CD4-positive, alpha-beta T cell (primary cell): ENCODE results near the gene PDE9A. TPM values are rescaled to one million over a fixed set of nuclear protein-coding genes. Genes with fewer than 3 reads are reported as not detected.

ENCODE experiments used
- ATAC-seq: fragments of 200-7000 bp; cut with Tn5 transposase; one replicate; pipeline ENCODE4 v1.10.0; 2022; ENCODE audit warnings: mild to moderate bottlenecking; ENCODE audit not compliant: poor library complexity
- CTCF ChIA-PET: fragments of 350-600 bp; sonication (Branson Sonifier 250); formaldehyde crosslinking; loops from one replicate; lab custom pipeline; 2021; ENCODE audit warnings: antibody characterized with exemption, inconsistent platforms; lab: Charles Lee
- POLR2A ChIA-PET: fragments of 350-600 bp; sonication (Branson Sonifier 250); formaldehyde crosslinking; loops from one replicate; lab custom pipeline; 2021; ENCODE audit warnings: antibody characterized with exemption, inconsistent platforms; lab: Charles Lee
- DNase-seq, 14 experiments: peaks; one replicate each; pipeline ENCODE4 v3.0.0-alpha.2; 2013 to 2020; ENCODE audit warnings: mixed read lengths in 2 of 14
- H3K27ac ChIP-seq, 2 donors: one replicate each; pipeline versions ENCODE4 v1.5.1 to v1.7.0; 2013; ENCODE audit warnings: low read length in 2 of 2, low read depth in 1 of 2, mild to moderate bottlenecking in 1 of 2
- H3K27me3 ChIP-seq, 2 experiments: 1 replicate in 1 of 2; 2 replicates in 1 of 2; pipeline versions ENCODE4 v1.6.1 to v1.7.0; 2013; ENCODE audit warnings: low read length in 2 of 2, control low read depth in 1 of 2, mild to moderate bottlenecking in 1 of 2, moderate library complexity in 1 of 2; ENCODE audit not compliant: insufficient read depth in 2 of 2, control insufficient read depth in 1 of 2
- H3K36me3 ChIP-seq: one replicate; pipeline ENCODE4 v1.6.1; 2013; ENCODE audit warnings: low read length, control low read depth; ENCODE audit not compliant: insufficient read depth
- H3K4me1 ChIP-seq: one replicate; pipeline ENCODE4 v1.6.1; 2013; ENCODE audit warnings: low read length, control low read depth; ENCODE audit not compliant: insufficient read depth
- H3K4me3 ChIP-seq: one replicate; pipeline ENCODE4 v1.5.1; 2013; ENCODE audit warnings: mild to moderate bottlenecking, low read length, moderate library complexity
- H3K9me3 ChIP-seq, 2 experiments: 1 replicate in 1 of 2; 2 replicates in 1 of 2; pipeline versions ENCODE4 v1.6.1 to v1.7.0; 2013; ENCODE audit warnings: low read length in 2 of 2, mild to moderate bottlenecking in 2 of 2, control low read depth in 1 of 2, moderate library complexity in 1 of 2; ENCODE audit not compliant: control insufficient read depth in 1 of 2, insufficient read depth in 1 of 2
- H3K27ac Mint-ChIP-seq: one replicate; pipeline ENCODE4 v1.8.0; 2020; ENCODE audit warnings: mixed read lengths
- H3K27me3 Mint-ChIP-seq: one replicate; pipeline ENCODE4 v1.8.0; 2021; ENCODE audit warnings: mixed read lengths
- H3K36me3 Mint-ChIP-seq: one replicate; pipeline ENCODE4 v1.8.0; 2021; ENCODE audit warnings: low read depth, mixed read lengths
- H3K4me1 Mint-ChIP-seq: one replicate; pipeline ENCODE4 v1.8.0; 2021; ENCODE audit warnings: low read depth, mixed read lengths
- H3K4me3 Mint-ChIP-seq: one replicate; pipeline ENCODE4 v1.8.0; 2020; ENCODE audit warnings: mild to moderate bottlenecking, mixed read lengths
- H3K9me3 Mint-ChIP-seq: one replicate; pipeline ENCODE4 v1.8.0; 2020; ENCODE audit warnings: mixed read lengths
- intact Hi-C, 2 experiments: fragments of 100-400 bp; cut with DNase I in 1 of 2; cut with micrococcal nuclease in 1 of 2; formaldehyde crosslinking; loops; one replicate each; pipeline versions ENCODE4 v1.15.1 to v1.9.0; 2023 to 2025; cut with DNase I, micrococcal nuclease
- total RNA-seq, 174 experiments: library from RNA in 2 of 174; stranded (reverse) in 2 of 174; gene quantifications; one replicate each; pipeline ENCODE4 v1.2.3 and lab custom pipeline; 2021 to 2026
- TF ChIP-seq, protein P1 (sequence below): fragments of 200-600 bp; IDR thresholded peaks from one replicate; pipeline ENCODE4 v1.8.0; 2022; ENCODE audit warnings: antibody characterized with exemption, mild to moderate bottlenecking

Gene PDE9A
- total RNA-seq, 2 experiments from 2014 or later, result 12.6 to 13.2 TPM

DNA sequence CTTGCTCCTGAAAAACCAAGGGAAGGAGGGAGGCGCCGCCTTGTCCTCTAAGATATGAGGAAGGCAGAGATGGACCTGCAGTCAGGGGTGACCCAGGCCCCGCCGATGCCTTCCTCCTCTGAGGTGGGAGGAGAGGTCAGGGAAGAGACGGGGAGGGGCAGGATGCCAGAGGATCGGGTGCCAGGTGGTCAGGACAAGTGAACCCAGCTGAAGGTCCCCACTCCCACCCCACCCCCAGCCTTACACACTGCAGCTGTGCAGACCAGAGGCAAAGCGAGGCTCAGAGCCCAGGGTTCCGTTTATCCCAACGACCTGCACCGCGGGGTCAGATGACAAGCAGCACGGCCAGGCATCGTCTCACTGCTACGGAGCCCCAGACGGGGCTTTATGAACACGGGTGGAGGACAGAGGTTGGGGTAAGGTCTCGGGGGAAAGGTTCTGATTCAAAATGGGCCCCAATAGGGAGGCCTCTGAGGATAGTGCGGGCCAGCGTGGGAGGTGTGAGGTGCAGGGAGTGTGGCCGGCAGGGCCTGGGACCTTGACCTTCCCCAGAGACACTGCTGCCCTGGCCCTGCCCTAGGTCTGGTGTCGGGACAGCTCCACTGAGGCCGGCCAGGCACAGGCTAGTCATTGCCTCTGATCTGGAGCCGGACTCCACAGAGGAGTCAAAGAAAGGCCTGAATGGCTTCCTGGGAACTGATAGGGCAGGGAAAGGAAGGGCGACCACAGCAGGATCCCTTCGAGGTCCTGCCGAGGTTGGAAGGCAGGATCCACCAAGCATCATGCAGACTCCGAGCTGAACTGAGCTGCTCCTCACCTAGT, 113.5 kb downstream of the PDE9A start:
- no peaks in the 10 kb centered on the region for H3K9me3 ChIP-seq
- ChIA-PET CTCF (no interaction called here), POLR2A (no interaction called here)
- TF ChIP-seq, protein P1, sequence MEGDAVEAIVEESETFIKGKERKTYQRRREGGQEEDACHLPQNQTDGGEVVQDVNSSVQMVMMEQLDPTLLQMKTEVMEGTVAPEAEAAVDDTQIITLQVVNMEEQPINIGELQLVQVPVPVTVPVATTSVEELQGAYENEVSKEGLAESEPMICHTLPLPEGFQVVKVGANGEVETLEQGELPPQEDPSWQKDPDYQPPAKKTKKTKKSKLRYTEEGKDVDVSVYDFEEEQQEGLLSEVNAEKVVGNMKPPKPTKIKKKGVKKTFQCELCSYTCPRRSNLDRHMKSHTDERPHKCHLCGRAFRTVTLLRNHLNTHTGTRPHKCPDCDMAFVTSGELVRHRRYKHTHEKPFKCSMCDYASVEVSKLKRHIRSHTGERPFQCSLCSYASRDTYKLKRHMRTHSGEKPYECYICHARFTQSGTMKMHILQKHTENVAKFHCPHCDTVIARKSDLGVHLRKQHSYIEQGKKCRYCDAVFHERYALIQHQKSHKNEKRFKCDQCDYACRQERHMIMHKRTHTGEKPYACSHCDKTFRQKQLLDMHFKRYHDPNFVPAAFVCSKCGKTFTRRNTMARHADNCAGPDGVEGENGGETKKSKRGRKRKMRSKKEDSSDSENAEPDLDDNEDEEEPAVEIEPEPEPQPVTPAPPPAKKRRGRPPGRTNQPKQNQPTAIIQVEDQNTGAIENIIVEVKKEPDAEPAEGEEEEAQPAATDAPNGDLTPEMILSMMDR, result no peak
- ATAC-seq (no peak), DNase-seq (no peak)
- no peak overlapping the region for H3K4me3 Mint-ChIP-seq
- no peaks in the 10 kb centered on the region for H3K4me1 Mint-ChIP-seq
- H3K27me3 ChIP-seq, result no peaks in the 10 kb centered on the region
- H3K27ac ChIP-seq, result no peak overlapping the region
- H3K9me3 Mint-ChIP-seq, result no peaks in the 10 kb centered on the region
- intact Hi-C loops, result no loop called here
- no peak overlapping the region for H3K27ac Mint-ChIP-seq
- peaks cover 61% of the 10 kb centered on the region for H3K36me3 Mint-ChIP-seq
- no peak overlapping the region for H3K4me3 ChIP-seq
- no peaks in the 10 kb centered on the region for H3K4me1 ChIP-seq
- H3K36me3 ChIP-seq, result peaks cover 27% of the 10 kb centered on the region
- no peaks in the 10 kb centered on the region for H3K27me3 Mint-ChIP-seq

DNA sequence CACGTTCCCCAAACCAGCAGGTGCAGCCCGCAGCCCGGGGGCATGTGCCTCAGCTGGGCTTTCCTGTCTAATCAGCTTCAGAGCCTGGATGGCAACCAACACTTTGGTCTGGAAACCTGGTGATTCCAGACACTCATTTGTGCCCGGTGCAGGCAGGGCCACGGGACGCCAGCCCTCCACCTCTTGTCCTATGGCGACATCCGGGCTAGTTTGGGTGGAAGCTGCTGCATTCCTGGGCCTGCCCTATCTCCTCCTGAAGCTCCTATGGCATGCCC, 114.1 kb downstream of the PDE9A start:
- Mint-ChIP-seq H3K4me1 (no peaks in the 10 kb centered on the region), H3K27ac (no peak overlapping the region), H3K4me3 (no peak overlapping the region), H3K9me3 (no peaks in the 10 kb centered on the region), H3K27me3 (no peaks in the 10 kb centered on the region), H3K36me3 (peaks cover 66% of the 10 kb centered on the region)
- intact Hi-C loops, result no loop called here
- Histone ChIP-seq H3K4me3 (no peak overlapping the region), H3K9me3 (no peaks in the 10 kb centered on the region), H3K27ac (no peak overlapping the region), H3K27me3 (no peaks in the 10 kb centered on the region), H3K36me3 (peaks cover 29% of the 10 kb centered on the region), H3K4me1 (no peaks in the 10 kb centered on the region)
- POLR2A ChIA-PET, result no interaction called here
- no peak for DNase-seq
- ATAC-seq, result no peak
- TF ChIP-seq, protein P1, result no peak
- CTCF ChIA-PET, result no interaction called here

DNA sequence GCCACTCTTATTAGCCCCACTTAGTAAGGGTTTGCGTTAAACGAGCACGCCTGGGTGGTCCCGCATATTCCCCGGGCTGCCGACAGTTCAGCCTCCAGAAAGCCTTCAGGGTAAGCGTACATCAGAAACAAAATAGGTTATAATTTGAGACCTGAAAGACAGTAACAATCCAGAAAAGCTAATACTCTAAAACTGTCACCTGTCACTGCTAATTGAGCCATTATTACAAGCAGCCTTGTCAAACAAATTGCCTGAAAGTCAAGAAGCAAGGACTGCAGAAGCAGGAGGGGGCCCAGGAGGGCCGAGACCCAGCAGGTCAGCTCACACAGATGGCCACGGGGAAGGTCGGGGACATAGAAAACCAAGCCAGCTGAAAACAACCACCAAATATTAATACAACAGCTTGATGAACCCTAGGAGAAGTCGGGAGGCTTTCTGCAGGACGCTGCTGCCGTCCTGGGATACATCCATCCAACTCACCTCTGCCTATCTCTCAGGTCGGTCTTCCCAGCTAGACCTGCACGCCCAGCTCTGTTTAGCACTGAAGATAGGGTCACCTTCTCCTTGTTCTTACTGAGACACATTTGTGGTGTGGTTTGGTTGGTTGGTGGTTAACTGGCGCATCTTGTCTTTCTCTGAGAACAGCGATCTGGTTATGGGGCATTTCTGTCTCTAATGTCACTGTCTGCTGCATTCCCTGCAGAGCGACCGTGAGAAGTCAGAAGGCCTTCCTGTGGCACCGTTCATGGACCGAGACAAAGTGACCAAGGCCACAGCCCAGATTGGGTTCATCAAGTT, 115.1 kb downstream of the PDE9A start:
- Mint-ChIP-seq H3K4me1 (no peaks in the 10 kb centered on the region), H3K27ac (no peak overlapping the region), H3K9me3 (no peaks in the 10 kb centered on the region), H3K4me3 (no peak overlapping the region), H3K27me3 (no peaks in the 10 kb centered on the region), H3K36me3 (peaks cover 62% of the 10 kb centered on the region)
- Histone ChIP-seq H3K27me3 (no peaks in the 10 kb centered on the region), H3K27ac (no peak overlapping the region), H3K4me3 (no peak overlapping the region), H3K4me1 (no peaks in the 10 kb centered on the region), H3K9me3 (no peaks in the 10 kb centered on the region), H3K36me3 (peaks cover 25% of the 10 kb centered on the region)
- DNase-seq, result no peak
- TF ChIP-seq, protein P1, result no peak
- intact Hi-C loops, result no loop called here
- POLR2A ChIA-PET, result no interaction called here
- CTCF ChIA-PET, result no interaction called here
- ATAC-seq, result no peak
